ENCODE results near the gene CAMK2G.
"Not testable (repeated sequence)": the region's sequence is repeated elsewhere in the genome, so short reads cannot be mapped to it uniquely, and the experiment has no call there.

CAMK2G gene

GRCh38 chr10:73892310-73893030, 18.1 kb upstream of the CAMK2G start:
- DNase-seq (ENCODE audit: insufficient read length, low spot score) (no peak), FAIRE-seq (no peak)
- no peak for TF ChIP-seq CTCF (IDR thresholded peaks at IDR 0.05; ENCODE audit: insufficient read depth, missing control alignments)

DNA sequence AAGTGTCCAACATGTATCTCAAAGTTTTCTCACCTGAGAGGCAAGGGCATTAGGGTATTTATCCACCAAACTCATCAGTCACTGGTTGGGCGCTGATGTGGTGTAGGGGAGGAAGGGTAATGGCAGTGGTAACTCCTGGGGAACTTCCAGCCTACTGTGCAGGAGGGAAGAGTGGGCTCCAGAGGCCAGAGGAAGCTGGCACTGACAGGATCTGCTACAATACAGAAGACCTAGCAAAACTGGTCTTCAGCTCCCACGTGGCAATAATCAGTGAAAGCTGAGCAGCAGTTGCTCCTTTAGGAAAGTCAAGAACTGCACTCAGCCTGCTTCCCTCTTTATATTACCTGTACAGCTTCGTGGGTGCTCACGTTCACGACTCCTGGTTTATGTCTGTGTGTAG, 17.2 kb upstream of the CAMK2G start:
- FAIRE-seq = no peak
- no peak for TF ChIP-seq CTCF (IDR thresholded peaks at IDR 0.05; ENCODE audit: insufficient read depth, missing control alignments)
- no peak for DNase-seq (ENCODE audit: insufficient read length, low spot score)

DNA sequence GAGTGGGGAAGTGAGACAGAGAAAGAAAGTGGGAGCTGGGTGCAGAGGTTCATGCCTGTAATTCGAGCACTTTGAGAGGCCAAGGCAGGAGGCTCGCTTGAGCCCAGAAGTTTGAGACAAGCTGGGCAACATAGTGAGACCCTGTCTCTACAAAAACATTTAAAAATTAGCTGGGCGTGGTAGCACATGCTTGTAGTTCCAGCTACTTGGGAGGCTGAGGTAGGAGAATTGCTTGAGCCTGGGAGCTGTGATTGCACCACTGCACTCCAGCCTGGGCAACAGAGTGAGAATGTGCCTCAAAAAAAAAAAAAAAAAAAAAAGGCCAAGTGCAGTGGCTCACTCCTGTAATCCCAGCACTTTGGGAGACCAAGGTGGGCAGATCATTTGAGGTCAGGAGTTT, 16.5 kb upstream of the CAMK2G start:
- DNase-seq (ENCODE audit: insufficient read length, low spot score); FAIRE-seq: not testable (repeated sequence)

- FAIRE-seq (no peak), DNase-seq (ENCODE audit: insufficient read length, low spot score) (no peak)
- TF ChIP-seq CTCF (IDR thresholded peaks at IDR 0.05; ENCODE audit: insufficient read depth, missing control alignments) = no peak
Observed at GRCh38 chr10:73890261-73890660, 15.9 kb upstream of the CAMK2G start.

DNA sequence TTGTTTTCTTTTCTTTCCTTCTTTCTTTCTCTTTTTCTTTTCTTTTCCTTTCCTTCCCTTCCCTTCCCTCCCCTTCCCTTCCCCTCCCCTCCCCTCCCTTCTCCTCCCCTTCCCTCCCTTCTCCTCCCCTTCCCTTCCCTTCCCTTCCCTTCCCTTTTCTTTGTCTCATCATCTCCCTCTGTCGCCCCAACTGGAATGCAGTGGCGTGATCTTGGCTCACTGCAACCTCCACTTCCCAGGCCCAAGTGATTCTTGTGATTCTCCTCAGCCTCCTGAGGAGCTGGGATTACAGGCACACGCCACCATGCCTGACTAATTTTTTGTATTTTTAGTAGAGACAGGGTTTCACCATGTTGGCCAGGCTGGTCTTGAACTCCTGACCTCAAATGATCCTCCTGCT, 15.1 kb upstream of the CAMK2G start:
- DNase-seq (ENCODE audit: insufficient read length, low spot score) = not testable (repeated sequence)

GRCh38 chr10:73889014-73889413, 14.7 kb upstream of the CAMK2G start:
- TF ChIP-seq CTCF (IDR thresholded peaks at IDR 0.05; ENCODE audit: insufficient read depth, missing control alignments) = no peak
- no peak for FAIRE-seq

More for the DNA sequence above, 15.1 kb upstream of the CAMK2G start:
- not testable (repeated sequence) for FAIRE-seq

GRCh38 chr10:73888514-73888913, 14.2 kb upstream of the CAMK2G start:
- FAIRE-seq (no peak), DNase-seq (ENCODE audit: insufficient read length, low spot score) (no peak)
- no peak for TF ChIP-seq CTCF (IDR thresholded peaks at IDR 0.05; ENCODE audit: insufficient read depth, missing control alignments)

More at GRCh38 chr10:73889014-73889413, 14.7 kb upstream of the CAMK2G start:
- DNase-seq (ENCODE audit: insufficient read length, low spot score) = no peak

DNA sequence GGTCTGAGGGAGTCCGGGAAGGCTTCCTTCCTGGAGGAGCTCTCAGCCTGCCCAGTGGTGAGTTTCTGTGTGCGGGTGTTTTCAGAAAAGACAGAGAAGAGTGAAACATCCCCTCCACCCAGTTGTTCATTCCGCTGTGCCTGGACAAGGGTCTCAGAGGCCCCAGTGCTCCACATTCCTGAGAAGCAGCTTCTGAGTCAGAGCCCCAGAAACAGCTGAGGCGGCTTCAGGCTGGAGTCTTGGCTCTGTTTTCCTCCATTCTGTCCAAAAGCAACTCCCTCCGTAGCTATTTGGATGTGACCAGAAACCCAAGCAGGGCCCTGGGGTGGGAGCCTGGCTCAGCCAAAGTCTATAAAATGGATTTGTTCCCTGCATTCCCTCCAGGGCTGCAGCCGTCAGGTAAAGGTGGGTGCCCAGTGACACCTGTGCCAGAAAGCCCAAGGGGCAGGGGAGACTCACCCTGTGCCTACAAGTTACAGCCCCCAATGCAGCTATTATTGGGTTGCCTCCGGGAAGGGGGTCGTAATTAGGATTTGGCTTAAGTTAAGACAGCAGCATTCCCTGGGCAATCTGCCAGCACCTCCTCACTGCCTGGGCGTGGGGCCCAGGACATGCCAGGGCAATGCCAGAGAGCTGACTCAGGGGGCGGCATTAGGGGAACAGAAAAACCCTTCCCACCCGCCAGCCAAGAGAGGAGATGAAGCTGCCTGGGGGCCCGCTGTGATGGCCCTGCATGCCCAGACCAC, 13.1 kb upstream of the CAMK2G start:
- no peak for DNase-seq (ENCODE audit: insufficient read length, low spot score)
- FAIRE-seq = no peak
- TF ChIP-seq CTCF (IDR thresholded peaks at IDR 0.05; ENCODE audit: insufficient read depth, missing control alignments) = no peak
